Osteocyte (in vitro differentiated cells): ENCODE measurements around the gene BLOC1S1. TPM values are rescaled to one million over a fixed set of nuclear protein-coding genes. Genes with fewer than 3 reads are reported as not detected.

ENCODE experiments used
- DNase-seq: peaks from one replicate; pipeline ENCODE4 v3.0.0; 2021; ENCODE audit warnings: mixed read lengths; ENCODE audit not compliant: unreplicated experiment; ENCODE audit errors: extremely low spot score
- H3K27ac Mint-ChIP-seq: one replicate; pipeline ENCODE4 v1.8.0; 2021; ENCODE audit warnings: mild to moderate bottlenecking, mixed read lengths; ENCODE audit not compliant: unreplicated experiment
- H3K27me3 Mint-ChIP-seq: one replicate; pipeline ENCODE4 v1.8.0; 2021; ENCODE audit warnings: mixed read lengths; ENCODE audit not compliant: unreplicated experiment
- H3K36me3 Mint-ChIP-seq: one replicate; pipeline ENCODE4 v1.8.0; 2021; ENCODE audit warnings: mixed read lengths; ENCODE audit not compliant: unreplicated experiment
- H3K4me1 Mint-ChIP-seq: one replicate; pipeline ENCODE4 v1.8.0; 2021; ENCODE audit warnings: mixed read lengths; ENCODE audit not compliant: unreplicated experiment
- H3K4me3 Mint-ChIP-seq: one replicate; pipeline ENCODE4 v1.8.0; 2021; ENCODE audit warnings: mild to moderate bottlenecking, moderate library complexity, mixed read lengths; ENCODE audit not compliant: unreplicated experiment
- H3K9me3 Mint-ChIP-seq: one replicate; pipeline ENCODE4 v1.8.0; 2021; ENCODE audit warnings: mixed read lengths; ENCODE audit not compliant: unreplicated experiment
- total RNA-seq: library from RNA; stranded (reverse); gene quantifications from 2 replicates; pipeline ENCODE4 v1.2.1, GENCODE V29; 2021
- TF ChIP-seq, protein P1 (sequence below): fragments of 200-600 bp; sonication (generic); IDR thresholded peaks from 2 replicates; pipeline ENCODE4 v1.5.0; 2021; ENCODE audit warnings: antibody characterized with exemption, mild to moderate bottlenecking, moderate library complexity

BLOC1S1 gene
- total RNA-seq, 1 donor from 2014 or later, result 103 TPM

DNA sequence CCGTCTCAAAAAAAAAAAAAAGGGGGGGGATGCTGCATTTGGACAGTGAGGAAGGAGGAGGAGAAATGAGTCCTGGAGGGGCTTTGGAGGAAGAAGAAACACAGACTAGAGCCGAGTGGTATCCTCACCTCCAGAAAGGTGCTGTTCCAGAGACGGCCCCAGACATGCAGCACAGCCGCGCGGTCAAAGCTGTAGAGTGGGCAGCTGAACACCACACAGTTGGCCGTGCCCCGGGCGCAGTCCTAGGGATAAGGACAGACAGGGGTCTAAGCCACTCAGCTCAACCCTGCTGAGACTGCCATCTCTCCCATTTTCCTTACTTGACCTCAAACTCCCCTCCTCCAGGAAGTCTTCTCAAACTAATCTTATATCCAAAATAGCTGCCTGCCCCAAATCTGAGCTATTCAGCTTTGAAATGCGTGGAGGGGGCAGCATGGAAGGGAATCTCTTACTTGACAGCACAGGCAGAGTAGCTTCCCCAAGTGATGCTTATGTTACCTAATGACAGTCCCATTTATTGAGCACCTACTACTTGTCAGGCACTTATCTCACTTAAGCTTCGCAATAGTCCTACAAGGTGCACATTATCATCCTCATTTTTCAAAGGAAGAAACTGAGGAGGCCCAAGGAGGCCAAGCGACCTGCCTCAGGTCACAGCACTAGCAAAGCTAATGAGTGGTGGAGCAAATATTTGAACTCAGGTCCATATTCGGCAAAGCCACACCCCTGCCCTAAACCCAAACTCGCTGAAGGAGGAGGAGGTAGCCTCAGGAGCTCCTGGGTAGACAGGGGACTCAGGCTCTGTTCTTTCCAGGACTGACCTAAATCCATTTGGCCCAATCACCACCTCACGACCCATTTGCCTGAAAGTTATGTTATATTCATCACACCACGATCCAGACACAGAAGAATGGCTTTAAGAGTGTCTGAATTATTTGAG is 26.9 kb upstream of the BLOC1S1 start:
- no peak overlapping the region for H3K4me3 Mint-ChIP-seq
- DNase-seq, result no peak
- peaks cover 5% of the 10 kb centered on the region for H3K27me3 Mint-ChIP-seq
- H3K9me3 Mint-ChIP-seq, result no peaks in the 10 kb centered on the region
- TF ChIP-seq, protein P1, sequence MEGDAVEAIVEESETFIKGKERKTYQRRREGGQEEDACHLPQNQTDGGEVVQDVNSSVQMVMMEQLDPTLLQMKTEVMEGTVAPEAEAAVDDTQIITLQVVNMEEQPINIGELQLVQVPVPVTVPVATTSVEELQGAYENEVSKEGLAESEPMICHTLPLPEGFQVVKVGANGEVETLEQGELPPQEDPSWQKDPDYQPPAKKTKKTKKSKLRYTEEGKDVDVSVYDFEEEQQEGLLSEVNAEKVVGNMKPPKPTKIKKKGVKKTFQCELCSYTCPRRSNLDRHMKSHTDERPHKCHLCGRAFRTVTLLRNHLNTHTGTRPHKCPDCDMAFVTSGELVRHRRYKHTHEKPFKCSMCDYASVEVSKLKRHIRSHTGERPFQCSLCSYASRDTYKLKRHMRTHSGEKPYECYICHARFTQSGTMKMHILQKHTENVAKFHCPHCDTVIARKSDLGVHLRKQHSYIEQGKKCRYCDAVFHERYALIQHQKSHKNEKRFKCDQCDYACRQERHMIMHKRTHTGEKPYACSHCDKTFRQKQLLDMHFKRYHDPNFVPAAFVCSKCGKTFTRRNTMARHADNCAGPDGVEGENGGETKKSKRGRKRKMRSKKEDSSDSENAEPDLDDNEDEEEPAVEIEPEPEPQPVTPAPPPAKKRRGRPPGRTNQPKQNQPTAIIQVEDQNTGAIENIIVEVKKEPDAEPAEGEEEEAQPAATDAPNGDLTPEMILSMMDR, result no peak
- H3K36me3 Mint-ChIP-seq, result no peaks in the 10 kb centered on the region
- no peak overlapping the region for H3K27ac Mint-ChIP-seq
- no peaks in the 10 kb centered on the region for H3K4me1 Mint-ChIP-seq

DNA sequence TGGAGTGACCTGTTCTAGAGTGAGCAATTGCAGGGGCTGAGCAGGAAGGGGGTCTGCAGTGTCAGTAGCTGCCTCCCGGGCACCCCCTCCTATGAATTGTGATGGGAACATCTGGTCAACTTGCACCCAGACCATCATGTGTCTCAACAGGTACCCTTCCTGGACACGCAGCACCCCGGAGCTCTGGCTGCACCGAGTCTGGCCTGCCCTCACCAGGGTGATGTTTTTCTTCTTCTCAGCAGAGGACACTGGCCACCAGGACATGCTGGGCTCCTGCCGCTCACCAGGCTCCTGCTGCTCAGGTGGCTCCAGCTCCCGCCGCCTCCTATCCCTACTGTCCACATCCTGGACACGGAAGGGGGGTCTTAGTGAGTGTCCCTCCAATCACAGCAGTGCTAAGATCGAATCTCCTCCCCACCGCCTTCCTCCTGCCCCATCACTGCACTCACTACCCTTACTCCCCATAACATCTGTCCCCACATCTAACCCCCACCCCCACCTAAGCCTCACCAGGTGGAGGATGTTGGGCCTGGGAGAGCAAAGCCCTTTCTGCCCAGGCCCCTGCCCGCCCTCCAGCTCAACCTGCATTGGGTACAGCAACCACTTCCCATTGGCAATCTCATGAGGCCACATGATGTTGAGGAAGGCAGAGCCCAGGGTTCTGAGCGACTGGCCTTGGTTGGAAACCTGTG is 23.1 kb upstream of the BLOC1S1 start:
- DNase-seq, result no peak
- Mint-ChIP-seq H3K36me3 (no peaks in the 10 kb centered on the region), H3K27ac (no peak overlapping the region), H3K27me3 (no peaks in the 10 kb centered on the region), H3K9me3 (no peaks in the 10 kb centered on the region), H3K4me1 (no peaks in the 10 kb centered on the region), H3K4me3 (no peak overlapping the region)
- TF ChIP-seq, protein P1, result no peak

DNA sequence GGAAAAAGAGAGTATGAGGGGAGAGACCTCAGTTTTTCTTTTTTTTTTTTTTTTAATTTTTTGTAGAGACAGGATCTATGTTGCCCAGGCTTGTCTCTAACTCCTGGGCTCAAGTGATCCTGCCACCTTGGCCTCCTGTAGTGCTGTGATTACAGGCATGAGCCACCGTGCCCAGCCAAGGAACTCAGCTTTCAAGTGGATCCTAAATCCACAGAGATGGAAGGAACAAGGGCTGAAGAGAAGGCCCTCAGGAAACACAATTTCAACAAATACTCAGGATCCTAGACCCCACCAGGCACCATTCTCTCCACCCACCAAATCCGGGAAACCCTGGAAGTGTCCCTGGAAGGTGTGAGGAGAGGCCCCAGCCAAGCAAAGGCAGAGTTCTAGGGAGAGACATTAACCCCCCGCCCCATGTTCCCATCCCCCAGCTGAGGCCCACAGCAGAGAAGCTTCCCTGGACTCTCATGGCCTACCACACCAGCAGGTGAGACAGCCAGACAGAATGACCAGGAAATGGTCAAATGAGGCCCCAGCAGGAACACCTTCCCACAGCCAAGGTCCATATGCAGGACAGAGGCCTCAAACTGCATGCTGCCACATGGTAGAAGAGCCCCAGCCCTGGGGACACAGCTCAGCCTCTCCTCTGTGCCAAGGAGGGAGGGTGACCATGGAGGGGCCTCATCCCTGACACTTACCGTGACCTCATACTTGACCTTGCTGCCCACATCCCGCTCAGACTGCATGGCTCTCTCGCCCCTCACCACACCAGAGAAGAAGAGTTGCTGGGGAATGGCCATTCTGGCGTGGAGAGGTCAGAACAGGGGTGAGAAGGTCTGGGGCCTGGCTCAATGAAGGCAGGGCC is 22.3 kb upstream of the BLOC1S1 start:
- TF ChIP-seq, protein P1, result no peak
- Mint-ChIP-seq H3K4me3 (no peak overlapping the region), H3K27me3 (no peaks in the 10 kb centered on the region), H3K27ac (no peak overlapping the region), H3K4me1 (no peaks in the 10 kb centered on the region), H3K9me3 (no peaks in the 10 kb centered on the region), H3K36me3 (no peaks in the 10 kb centered on the region)
- no peak for DNase-seq

DNA sequence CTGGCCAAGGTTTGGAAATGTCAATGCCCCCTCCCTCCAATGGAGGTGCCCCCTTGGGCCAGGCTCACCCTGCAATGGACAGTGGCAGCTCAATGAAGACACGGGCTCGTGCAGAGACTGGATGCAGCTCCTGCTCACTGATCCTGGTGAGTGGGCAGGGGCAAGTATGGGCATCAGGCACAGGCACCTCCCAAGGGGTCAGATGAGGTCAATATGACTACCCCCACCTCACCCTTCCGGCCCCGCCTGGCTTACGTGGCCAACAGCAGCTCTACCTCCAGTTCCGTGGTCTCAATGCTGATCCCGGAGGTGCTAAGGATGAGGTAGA is 21.7 kb upstream of the BLOC1S1 start:
- no peaks in the 10 kb centered on the region for H3K4me1 Mint-ChIP-seq
- no peaks in the 10 kb centered on the region for H3K27me3 Mint-ChIP-seq
- no peaks in the 10 kb centered on the region for H3K36me3 Mint-ChIP-seq
- no peaks in the 10 kb centered on the region for H3K9me3 Mint-ChIP-seq
- TF ChIP-seq, protein P1, result no peak
- no peak overlapping the region for H3K4me3 Mint-ChIP-seq
- DNase-seq, result no peak
- no peak overlapping the region for H3K27ac Mint-ChIP-seq
